GM19238 (cell line): ENCODE measurements around the gene GLIS1.

Experiments used
- DNase-seq: peaks from one replicate; pipeline ENCODE4 v3.0.0; 2011; ENCODE audit warnings: low spot score; ENCODE audit not compliant: insufficient read length

The GLIS1 gene

DNA sequence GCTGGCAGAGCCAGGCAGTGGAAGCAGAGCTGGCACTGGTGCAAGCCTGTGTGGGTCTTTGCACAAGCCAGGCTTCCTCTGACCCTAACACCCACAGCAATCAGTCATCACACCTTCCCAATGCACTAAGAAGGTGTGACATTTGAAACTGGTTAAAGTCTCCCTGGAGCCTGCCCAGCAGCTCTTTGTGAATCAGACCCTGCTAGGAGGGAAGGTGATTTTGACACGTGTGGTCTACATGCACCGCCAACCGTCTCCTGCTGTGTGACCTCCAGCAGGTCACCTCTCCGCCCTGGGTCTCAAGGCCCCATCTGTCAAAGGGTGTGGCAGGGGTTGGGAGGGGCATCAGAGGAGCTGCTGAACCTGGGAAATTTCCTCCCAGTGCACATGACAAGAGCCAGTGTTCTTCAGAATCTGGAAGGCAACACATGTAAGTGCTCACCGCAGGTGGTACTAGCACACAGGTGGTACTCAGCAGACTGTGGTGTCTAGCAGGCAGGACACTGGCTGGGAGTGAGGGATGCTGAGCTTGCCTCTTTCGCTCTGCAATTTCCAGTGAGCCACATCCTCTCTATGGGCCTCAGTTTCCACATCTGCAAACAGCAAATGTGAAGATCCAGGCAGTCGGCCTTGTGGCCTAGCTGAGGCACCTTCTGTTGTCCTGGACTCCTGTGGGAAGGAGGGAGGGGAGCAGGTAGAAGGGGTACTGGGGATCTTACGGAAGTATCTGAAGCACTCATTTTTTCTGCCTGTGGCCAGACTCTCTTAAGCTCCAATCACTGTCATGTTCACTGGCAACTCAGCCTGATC lies 156.5 kb downstream of the GLIS1 start:
- DNase-seq = no peak

- DNase-seq = no peak
These were observed 157.5 kb downstream of the GLIS1 start for GRCh38 chr1:53581476-53581875.

DNA sequence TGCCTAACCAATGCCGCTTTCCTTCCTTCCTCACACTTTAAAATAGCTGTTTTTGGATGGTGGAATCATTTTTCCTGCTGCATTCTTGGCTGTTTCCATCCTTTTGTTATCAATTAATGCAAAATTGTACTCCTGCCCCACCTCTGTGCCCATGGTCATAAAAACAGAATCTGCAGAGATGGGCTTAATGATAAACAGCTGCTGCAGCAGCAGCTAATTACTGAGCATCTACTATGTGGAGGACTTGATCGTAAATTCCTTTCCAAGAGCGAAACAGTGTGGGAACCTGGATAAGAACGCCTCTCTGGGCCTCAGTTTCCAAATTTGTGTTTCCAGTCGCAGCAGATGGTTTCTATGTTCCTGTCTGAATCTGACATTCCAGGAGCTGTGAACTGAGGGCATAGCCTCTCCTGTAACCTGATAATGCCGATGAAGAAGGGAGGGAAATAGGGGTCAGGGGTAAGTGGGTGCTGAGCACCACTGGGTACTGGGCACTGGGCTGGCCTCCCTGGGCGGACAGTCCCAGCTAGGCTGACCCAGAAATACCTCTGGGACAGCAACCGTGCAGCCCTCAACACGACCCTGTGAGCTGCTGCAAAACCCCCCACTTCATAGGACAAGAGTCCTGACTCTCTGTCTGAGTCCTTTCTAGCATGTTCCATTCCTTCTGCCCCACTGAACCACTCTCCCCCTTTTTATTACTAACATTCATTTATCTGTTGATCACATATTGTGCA lies 158.1 kb downstream of the GLIS1 start:
- no peak for DNase-seq

- no peak for DNase-seq
These were observed 159.0 kb downstream of the GLIS1 start for GRCh38 chr1:53580009-53580400.

- no peak for DNase-seq
These were observed 159.5 kb downstream of the GLIS1 start for GRCh38 chr1:53579221-53580008.

- DNase-seq = no peak
These were observed 160.6 kb downstream of the GLIS1 start for GRCh38 chr1:53578358-53578757.

GRCh38 chr1:53577761-53578100 lies 161.2 kb downstream of the GLIS1 start:
- no peak for DNase-seq

GRCh38 chr1:53576866-53577760 lies 161.9 kb downstream of the GLIS1 start:
- no peak for DNase-seq

GRCh38 chr1:53576381-53576801 lies 162.6 kb downstream of the GLIS1 start:
- no peak for DNase-seq

DNA sequence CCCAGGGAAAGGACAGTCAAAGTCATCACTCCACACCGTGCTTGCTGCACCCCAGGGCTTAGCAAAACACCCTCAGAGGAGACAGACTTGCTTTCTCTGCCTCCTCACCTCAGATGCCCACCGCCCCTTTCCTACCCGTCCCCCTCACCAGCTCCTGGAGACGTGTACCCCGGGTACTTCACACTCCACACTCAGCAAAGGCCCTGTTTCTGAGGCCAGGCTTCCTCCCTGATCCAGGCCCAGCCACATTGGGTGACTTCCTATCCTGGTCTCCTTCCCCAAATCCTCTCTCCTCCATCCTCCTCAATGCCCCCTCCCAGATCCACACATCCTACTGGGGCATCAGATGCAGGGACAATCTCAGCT lies 163.0 kb downstream of the GLIS1 start:
- no peak for DNase-seq

DNA sequence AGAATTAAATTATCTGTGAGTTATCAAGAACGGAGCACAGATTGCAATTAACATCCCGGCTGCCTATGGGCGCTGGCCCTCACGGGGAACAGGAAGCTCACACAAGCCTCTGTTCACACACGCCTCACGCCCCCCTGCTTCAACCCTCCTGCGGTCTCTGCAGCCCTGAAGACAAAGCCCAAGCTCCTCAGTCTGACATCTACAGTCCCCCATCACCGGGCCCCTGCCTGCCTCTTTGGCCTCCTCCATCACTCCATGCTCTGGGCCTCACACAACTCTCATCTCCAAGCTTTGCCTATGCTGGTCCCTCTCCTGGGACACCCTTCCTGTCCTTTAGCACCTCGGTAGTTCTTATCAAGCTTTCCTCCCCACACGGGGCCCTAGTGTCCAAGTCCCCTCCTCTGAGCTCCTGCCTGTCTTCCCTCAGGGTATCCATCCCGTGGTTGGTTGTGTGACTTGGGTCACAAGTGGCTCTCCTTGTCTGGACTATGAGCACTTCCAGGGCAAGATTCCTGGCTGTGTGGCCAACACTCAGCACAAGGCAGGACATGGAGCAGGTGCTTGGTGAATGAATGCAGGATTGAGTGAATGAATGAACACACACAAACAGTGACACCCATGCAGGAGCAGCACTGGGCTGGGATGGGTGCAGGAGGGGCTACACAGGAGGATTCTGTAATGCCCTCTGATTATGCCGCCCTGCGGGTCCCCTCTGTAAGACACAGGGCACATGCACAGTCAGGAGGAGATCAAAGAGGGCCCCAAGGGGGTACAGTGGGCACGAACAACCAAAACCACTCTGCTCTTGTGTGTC lies 163.6 kb downstream of the GLIS1 start:
- no peak for DNase-seq

GRCh38 chr1:53574621-53575020 lies 164.3 kb downstream of the GLIS1 start:
- no peak for DNase-seq

DNA sequence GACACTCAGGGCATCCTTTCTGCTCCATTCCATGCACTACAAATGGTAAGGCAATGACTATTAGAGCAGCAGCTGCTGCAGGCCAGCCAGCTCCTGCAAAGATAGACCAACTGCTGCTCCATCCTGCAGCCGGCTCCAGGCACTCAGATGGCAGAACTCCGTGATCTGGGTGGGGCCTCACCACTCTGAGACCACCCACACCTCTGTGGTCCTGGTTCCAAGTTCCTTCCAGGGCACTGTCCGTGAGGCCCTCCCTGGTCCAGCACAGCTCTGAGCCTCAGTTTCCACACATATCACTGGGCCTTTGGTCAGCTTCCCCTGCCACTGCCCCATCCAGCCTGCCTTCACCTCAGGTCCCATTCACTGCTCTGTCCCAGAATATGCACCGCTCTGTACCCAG lies 165.0 kb downstream of the GLIS1 start:
- no peak for DNase-seq

DNA sequence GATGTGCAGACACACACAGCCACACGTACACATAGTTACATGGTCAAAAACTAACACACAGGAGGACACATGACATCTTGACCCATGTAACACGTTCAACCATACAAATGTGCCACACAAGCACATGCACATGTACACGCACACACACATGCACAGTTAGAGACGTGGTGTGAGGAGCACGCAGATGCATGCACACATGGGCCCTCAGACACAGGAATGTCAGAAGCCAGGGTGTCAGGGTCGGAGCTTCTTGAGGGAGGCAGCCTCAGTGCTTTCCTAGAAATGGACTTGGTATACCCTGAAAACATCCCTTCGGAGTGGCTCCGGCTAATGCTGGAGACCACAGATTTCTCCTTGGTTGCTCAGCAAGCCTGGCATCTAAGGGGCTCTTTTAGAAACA lies 165.4 kb downstream of the GLIS1 start:
- no peak for DNase-seq

DNA sequence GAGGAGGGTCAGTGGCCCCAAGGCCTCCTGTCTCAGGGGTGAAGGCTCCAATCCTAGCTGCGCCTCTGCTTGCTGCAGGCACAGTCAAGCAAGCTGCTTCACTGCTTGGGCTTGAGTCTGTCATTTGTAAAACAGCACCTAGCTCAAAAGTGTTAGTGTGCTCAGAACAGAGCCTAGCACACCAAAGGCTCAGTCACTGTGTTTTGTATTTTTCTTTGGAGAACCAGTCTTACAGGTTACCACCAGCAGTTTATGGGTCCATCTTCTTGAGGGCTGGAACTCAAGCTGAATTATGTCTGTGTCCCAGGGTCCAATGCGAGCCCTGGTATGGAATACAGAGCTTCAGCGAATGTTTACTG lies 166.2 kb downstream of the GLIS1 start:
- DNase-seq = no peak

GRCh38 chr1:53572065-53572814 lies 166.7 kb downstream of the GLIS1 start:
- no peak for DNase-seq

GRCh38 chr1:53568540-53568939 lies 170.4 kb downstream of the GLIS1 start:
- DNase-seq = no peak

GRCh38 chr1:53567851-53568250 lies 171.1 kb downstream of the GLIS1 start:
- DNase-seq = no peak

DNA sequence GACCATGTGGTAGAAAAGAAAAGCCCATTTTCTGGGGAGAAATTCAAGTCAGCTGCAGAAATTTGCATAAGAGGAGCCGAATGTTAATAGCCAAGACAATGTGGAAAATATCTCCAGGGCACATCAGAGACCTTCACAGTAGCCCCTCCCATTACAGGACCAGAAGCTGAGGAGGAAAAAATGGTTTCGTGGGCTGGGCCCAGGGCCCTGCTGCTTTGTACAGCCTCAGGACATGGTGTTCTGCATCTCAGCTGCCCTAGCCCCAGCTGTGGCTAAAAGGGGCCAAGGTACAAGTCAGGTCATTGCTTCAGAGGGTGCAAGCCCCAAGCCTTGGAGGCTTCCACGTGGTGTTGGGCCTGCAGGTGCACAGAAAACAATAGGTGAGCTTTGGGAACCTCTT lies 171.5 kb downstream of the GLIS1 start:
- DNase-seq = no peak

DNA sequence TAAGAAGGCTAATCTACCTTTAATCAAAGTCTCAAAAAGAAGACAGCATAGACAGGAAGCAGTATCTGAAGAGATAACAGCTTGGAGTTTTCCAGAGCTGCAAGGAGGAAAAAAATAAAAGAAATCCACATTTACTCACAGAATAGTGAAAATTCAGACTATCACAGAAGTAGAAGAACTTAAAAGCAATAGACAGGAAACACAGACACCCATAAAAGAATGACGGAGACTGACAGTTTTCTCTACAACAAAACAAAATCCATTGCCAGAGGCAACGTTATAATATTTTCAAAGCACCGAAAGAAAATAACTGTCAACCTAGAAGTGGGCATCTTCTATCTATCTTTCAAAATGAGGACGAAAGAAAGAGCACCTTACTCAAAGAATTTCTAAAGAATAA lies 175.4 kb downstream of the GLIS1 start:
- DNase-seq = no peak
